ENCODE results near the gene REC8. TPM values are rescaled to one million over a fixed set of nuclear protein-coding genes. Genes with fewer than 3 reads are reported as not detected.
A peak's percentile ranks its signal among the peaks of the same experiment; 100 is the strongest.

Gene REC8
- total and polyA plus RNA-seq, 2 of the 13 experiments (the other 11 are each of a cell fraction or from before 2014, with no cell fraction given): 3.4 to 14.7 TPM

- no peak for TF ChIP-seq GPN1 (CRISPR knock-in tag; IDR thresholded peaks at IDR 0.05; ENCODE audit: borderline replicate concordance)
- 0 out of 2 replicates have a peak, but pooled peaks have one; percentile 9 for TF ChIP-seq ZNF232 (CRISPR knock-in tag; IDR thresholded peaks at IDR 0.05; ENCODE audit: borderline replicate concordance)
- peak; percentile 54; the same call in 1 of the 2 replicates for TF ChIP-seq PREB (CRISPR knock-in tag; IDR thresholded peaks at IDR 0.05)
- no peak for TF ChIP-seq MZF1 (CRISPR knock-in tag; IDR thresholded peaks at IDR 0.05; ENCODE audit: borderline replicate concordance)
- TF ChIP-seq ZC3H4 (CRISPR knock-in tag; IDR thresholded peaks at IDR 0.05; ENCODE audit: borderline replicate concordance): peak; percentile 85
- no peak for TF ChIP-seq ZNF484 (CRISPR knock-in tag; IDR thresholded peaks at IDR 0.05; ENCODE audit: borderline replicate concordance, low read depth)
- TF ChIP-seq PLSCR1 (CRISPR knock-in tag; IDR thresholded peaks at IDR 0.05; ENCODE audit: borderline replicate concordance): no peak
- TF ChIP-seq KAT7 (CRISPR knock-in tag; IDR thresholded peaks at IDR 0.05; ENCODE audit: borderline replicate concordance): no peak
- TF ChIP-seq ARNTL (CRISPR knock-in tag; IDR thresholded peaks at IDR 0.05): peak; percentile 34; the same call in 1 of the 2 replicates
- TF ChIP-seq, protein P1, sequence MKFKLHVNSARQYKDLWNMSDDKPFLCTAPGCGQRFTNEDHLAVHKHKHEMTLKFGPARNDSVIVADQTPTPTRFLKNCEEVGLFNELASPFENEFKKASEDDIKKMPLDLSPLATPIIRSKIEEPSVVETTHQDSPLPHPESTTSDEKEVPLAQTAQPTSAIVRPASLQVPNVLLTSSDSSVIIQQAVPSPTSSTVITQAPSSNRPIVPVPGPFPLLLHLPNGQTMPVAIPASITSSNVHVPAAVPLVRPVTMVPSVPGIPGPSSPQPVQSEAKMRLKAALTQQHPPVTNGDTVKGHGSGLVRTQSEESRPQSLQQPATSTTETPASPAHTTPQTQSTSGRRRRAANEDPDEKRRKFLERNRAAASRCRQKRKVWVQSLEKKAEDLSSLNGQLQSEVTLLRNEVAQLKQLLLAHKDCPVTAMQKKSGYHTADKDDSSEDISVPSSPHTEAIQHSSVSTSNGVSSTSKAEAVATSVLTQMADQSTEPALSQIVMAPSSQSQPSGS (CRISPR knock-in tag; IDR thresholded peaks at IDR 0.05): no peak
- TF ChIP-seq CREB1 (IDR thresholded peaks at IDR 0.05): no peak
- no peak for TF ChIP-seq CREB1 (CRISPR knock-in tag; IDR thresholded peaks at IDR 0.05)
- no peak for TF ChIP-seq HMG20A (CRISPR knock-in tag; IDR thresholded peaks at IDR 0.05; ENCODE audit: borderline replicate concordance)
- TF ChIP-seq HOXD1 (CRISPR knock-in tag; IDR thresholded peaks at IDR 0.05): 0 out of 2 replicates have a peak, but pooled peaks have one; percentile 13
- TF ChIP-seq XRCC5 (optimal IDR thresholded peaks at IDR 0.05; ENCODE audit: low read length): no peak
- TF ChIP-seq CBX2 (IDR thresholded peaks at IDR 0.05; ENCODE audit: low read depth, low read length): no peak
- TF ChIP-seq CBX2 (CRISPR knock-in tag; IDR thresholded peaks at IDR 0.05; ENCODE audit: low read depth): 0 out of 2 replicates have a peak, but pooled peaks have one; percentile 19
- TF ChIP-seq CCAR2 (optimal IDR thresholded peaks at IDR 0.05; ENCODE audit: low read depth, low read length): peak; percentile 9
- TF ChIP-seq, protein P2, sequence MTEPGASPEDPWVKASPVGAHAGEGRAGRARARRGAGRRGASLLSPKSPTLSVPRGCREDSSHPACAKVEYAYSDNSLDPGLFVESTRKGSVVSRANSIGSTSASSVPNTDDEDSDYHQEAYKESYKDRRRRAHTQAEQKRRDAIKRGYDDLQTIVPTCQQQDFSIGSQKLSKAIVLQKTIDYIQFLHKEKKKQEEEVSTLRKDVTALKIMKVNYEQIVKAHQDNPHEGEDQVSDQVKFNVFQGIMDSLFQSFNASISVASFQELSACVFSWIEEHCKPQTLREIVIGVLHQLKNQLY (CRISPR knock-in tag; IDR thresholded peaks at IDR 0.05): peak; percentile 22; the same call in 1 of the 2 replicates
- TF ChIP-seq ZNF256 (CRISPR knock-in tag; conservative IDR thresholded peaks at IDR 0.05): no peak
- no peak for TF ChIP-seq ZNF230 (CRISPR knock-in tag; IDR thresholded peaks at IDR 0.05)
- no peak; the same call in none of the 2 replicates for TF ChIP-seq HNF4A (CRISPR knock-in tag; IDR thresholded peaks at IDR 0.05)
- TF ChIP-seq, protein P3, sequence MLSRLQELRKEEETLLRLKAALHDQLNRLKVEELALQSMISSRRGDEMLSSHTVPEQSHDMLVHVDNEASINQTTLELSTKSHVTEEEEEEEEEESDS (CRISPR knock-in tag; IDR thresholded peaks at IDR 0.05; ENCODE audit: borderline replicate concordance): 0 out of 2 replicates have a peak, but pooled peaks have one; percentile 0
- TF ChIP-seq ZNF331 (CRISPR knock-in tag; IDR thresholded peaks at IDR 0.05): 0 out of 2 replicates have a peak, but pooled peaks have one; percentile 25
- TF ChIP-seq SIN3A (IDR thresholded peaks at IDR 0.05; ENCODE audit: borderline replicate concordance, low read depth, low read length): peak; percentile 49; the same call in 1 of the 2 replicates
- TF ChIP-seq FOXM1 (CRISPR knock-in tag; IDR thresholded peaks at IDR 0.05): no peak; the same call in 1 of the 2 replicates
- TF ChIP-seq SALL1 (CRISPR knock-in tag; IDR thresholded peaks at IDR 0.05): 0 out of 2 replicates have a peak, but pooled peaks have one; percentile 12
These were observed 24.5 kb downstream of the REC8 start (continued) for GRCh38 chr14:24196071-24197055.

Data from HepG2 (cell line).